A549 treated with ZK216348 at 1 μM for 4 hours (cell line): ENCODE data around the gene PIP5KL1. TPM values are rescaled to one million over a fixed set of nuclear protein-coding genes. Genes with fewer than 3 reads are reported as not detected.

Source experiments
- total RNA-seq: library from RNA; stranded (reverse); fragments of 200-300 nt; extraction: Qiagen RNA extraction; gene quantifications from 5 replicates; pipeline ENCODE4 v1.2.3, GENCODE V29; 2022; ENCODE audit warnings: low read depth

Gene PIP5KL1
- 0.75 to 2.7 TPM (median 2.0 TPM) in 5 replicates for total RNA-seq

GRCh38 chr9:127930231-127931091, at the start of gene PIP5KL1:
PIP5KL1 (minus strand) TSS chr9:127930777; CDS start chr9:127930752, 25 bp downstream.

GRCh38 chr9:127937388-127938297, 7.1 kb upstream of the PIP5KL1 start, which contains the start of gene DPM2:
DPM2 (minus strand) TSS chr9:127937854; CDS start chr9:127937820, 34 bp downstream.

GRCh38 chr9:127916720-127917581, 13.6 kb downstream of the PIP5KL1 start, which contains the start of gene ST6GALNAC4:
ST6GALNAC4 (minus strand) TSS chr9:127917041; CDS start chr9:127916419, 622 bp downstream.

GRCh38 chr9:127899128-127899943, 31.2 kb downstream of the PIP5KL1 start, which contains the start of gene ST6GALNAC6:
ST6GALNAC6 (minus strand) TSS chr9:127899603; CDS start chr9:127897981, 1,622 bp downstream.

GRCh38 chr9:127877566-127877998, 53.0 kb downstream of the PIP5KL1 start, which contains the start of gene AK1:
AK1 (minus strand) TSS chr9:127877675; CDS start chr9:127874617, 3,058 bp downstream.

Other genes starting within 250 kb of the PIP5KL1 start
- 0.09 TPM in 1 of 5 replicates, not detected in the others for gene CFAP157, start 223.8 kb downstream of the PIP5KL1 start, total RNA-seq
- 9.0 to 23.4 TPM (median 17.6 TPM) in 5 replicates for gene PTRH1, start 215.1 kb downstream of the PIP5KL1 start, total RNA-seq
- gene TTC16, start 214.7 kb downstream of the PIP5KL1 start, total RNA-seq = 0.05 TPM in 1 of 5 replicates, not detected in the others
- 7.4 to 16.0 TPM (median 14.9 TPM) in 5 replicates for gene TOR2A, start 195.5 kb downstream of the PIP5KL1 start, total RNA-seq
- 0.12 to 0.40 TPM (median 0.15 TPM) in 3 of 5 replicates, not detected in the others for gene SH2D3C, start 152.1 kb downstream of the PIP5KL1 start, total RNA-seq
- 40.0 to 51.7 TPM (median 44.6 TPM) in 5 replicates for gene CDK9, start 144.7 kb downstream of the PIP5KL1 start, total RNA-seq
- gene FPGS, start 127.9 kb downstream of the PIP5KL1 start, total RNA-seq = 39.9 to 58.3 TPM (median 48.9 TPM) in 5 replicates
- 0.09 to 0.16 TPM (median 0.11 TPM) in 5 replicates for gene ENG, start 76.1 kb downstream of the PIP5KL1 start, total RNA-seq
- 37.7 to 85.9 TPM (median 77.5 TPM) in 5 replicates for gene AK1, start 53.1 kb downstream of the PIP5KL1 start, total RNA-seq
- 19.1 to 27.6 TPM (median 21.0 TPM) in 5 replicates for gene ST6GALNAC6, start 31.2 kb downstream of the PIP5KL1 start, total RNA-seq
- 9.1 to 22.7 TPM (median 18.4 TPM) in 5 replicates for gene ST6GALNAC4, start 13.7 kb downstream of the PIP5KL1 start, total RNA-seq
- 34.0 to 47.1 TPM (median 44.5 TPM) in 5 replicates for gene DPM2, start 7.1 kb upstream of the PIP5KL1 start, total RNA-seq
- 39.5 to 62.3 TPM (median 58.8 TPM) in 5 replicates for gene EEIG1, start 50.2 kb upstream of the PIP5KL1 start, total RNA-seq
- 5.5 to 7.4 TPM (median 7.0 TPM) in 5 replicates for gene NAIF1, start 136.5 kb upstream of the PIP5KL1 start, total RNA-seq
- gene SLC25A25, start 137.5 kb upstream of the PIP5KL1 start, total RNA-seq = 7.5 to 8.6 TPM (median 8.2 TPM) in 5 replicates
- gene PTGES2, start 197.0 kb upstream of the PIP5KL1 start, total RNA-seq = 63.3 to 105 TPM (median 99.7 TPM) in 5 replicates
- gene LCN2, start 218.7 kb upstream of the PIP5KL1 start, total RNA-seq = 3.4 to 6.8 TPM (median 3.5 TPM) in 5 replicates
- gene BBLN, start 229.5 kb upstream of the PIP5KL1 start, total RNA-seq = 26.1 to 66.2 TPM (median 61.4 TPM) in 5 replicates